Upper lobe of left lung (tissue), 4 donors: ENCODE measurements around the gene CLMP.

Source experiments
- CTCF ChIP-seq, 6 experiments: fragments of 450-650 bp in 4 of 6; fragments of 200-600 bp in 2 of 6; sonication (generic) in 2 of 6; IDR thresholded peaks; one replicate each; pipeline ENCODE4 v1.5.1; 2016 to 2019; ENCODE audit warnings: antibody characterized with exemption in 6 of 6
- EP300 ChIP-seq, 4 donors: sonication (generic); formaldehyde crosslinking; IDR thresholded peaks; one replicate each; pipeline ENCODE4 v1.5.1; 2017; ENCODE audit warnings: antibody characterized with exemption in 4 of 4, control low read depth in 2 of 4
- POLR2A ChIP-seq, 4 donors: fragments of 450-650 bp; IDR thresholded peaks; one replicate each; pipeline ENCODE4 v1.5.1; 2016 to 2017; ENCODE audit warnings: antibody characterized with exemption in 4 of 4, mild to moderate bottlenecking in 2 of 4

- TF ChIP-seq CTCF (IDR thresholded peaks at IDR 0.05) (peak in 1 of 6 experiments; percentile 3), POLR2A (IDR thresholded peaks at IDR 0.05) (peak in 1 of 4 donors; percentile 71), EP300 (IDR thresholded peaks at IDR 0.05) (peak in 1 of 4 donors; percentile 60)
These were observed 132.7 kb downstream of the CLMP start for GRCh38 chr11:123062158-123062891.
